Loucy (cell line): ENCODE measurements around the gene SYP.

ENCODE experiments used
- H2AFZ ChIP-seq: fragments of 200-600 bp; sonication (generic); 2 replicates; pipeline ENCODE4 v1.6.0; 2016; ENCODE audit warnings: antibody characterized with exemption, mild to moderate bottlenecking, low read length, moderate library complexity
- H3F3A ChIP-seq: fragments of 200-600 bp; 2 replicates; pipeline ENCODE4 v1.6.0; 2016; ENCODE audit warnings: antibody characterized with exemption, low read depth, mild to moderate bottlenecking
- H3K27me3 ChIP-seq: fragments of 200-600 bp; sonication (generic); 2 replicates; pipeline ENCODE4 v1.6.1; 2014; ENCODE audit warnings: low read length, mild to moderate bottlenecking; ENCODE audit not compliant: insufficient read depth, poor library complexity, severe bottlenecking
- H3K36me3 ChIP-seq: fragments of 200-600 bp; sonication (generic); 2 replicates; pipeline ENCODE4 v1.6.1; 2016; ENCODE audit warnings: low read length; ENCODE audit not compliant: insufficient read depth
- H3K4me1 ChIP-seq: fragments of 200-600 bp; sonication (generic); 2 replicates; pipeline ENCODE4 v1.5.1; 2014; ENCODE audit warnings: low read length, mild to moderate bottlenecking; ENCODE audit not compliant: insufficient read depth, poor library complexity, severe bottlenecking
- H3K4me2 ChIP-seq: fragments of 200-600 bp; sonication (generic); 2 replicates; pipeline ENCODE4 v1.6.0; 2014; ENCODE audit warnings: antibody characterized with exemption, low read length, low read depth, mild to moderate bottlenecking; ENCODE audit not compliant: poor library complexity, severe bottlenecking
- H3K4me3 ChIP-seq: fragments of 200-600 bp; sonication (generic); 2 replicates; pipeline ENCODE4 v1.5.1; 2014; ENCODE audit warnings: low read length, mild to moderate bottlenecking, mixed read lengths; ENCODE audit not compliant: poor library complexity, severe bottlenecking
- H3K79me2 ChIP-seq: fragments of 200-600 bp; sonication (generic); 2 replicates; pipeline ENCODE4 v1.6.1; 2014; ENCODE audit warnings: low read length; ENCODE audit not compliant: insufficient read depth
- H3K9ac ChIP-seq: fragments of 200-600 bp; sonication (generic); 2 replicates; pipeline ENCODE4 v1.6.0; 2014; ENCODE audit warnings: mild to moderate bottlenecking, low read depth, low read length, moderate library complexity; ENCODE audit not compliant: poor library complexity, severe bottlenecking
- H3K9me2 ChIP-seq: fragments of 200-600 bp; sonication (generic); replicated peaks from 2 replicates; pipeline ENCODE4 v1.6.1; 2016; ENCODE audit warnings: low read depth, low read length, mixed read lengths
- H3K9me3 ChIP-seq: fragments of 200-600 bp; sonication (generic); 2 replicates; pipeline ENCODE4 v1.6.1; 2014; ENCODE audit warnings: mild to moderate bottlenecking, antibody characterized with exemption, low read length, low read depth; ENCODE audit not compliant: insufficient read depth
- H4K20me1 ChIP-seq: fragments of 200-600 bp; sonication (generic); 2 replicates; pipeline ENCODE4 v1.6.0; 2014; ENCODE audit warnings: antibody characterized with exemption, low read length, mild to moderate bottlenecking; ENCODE audit not compliant: insufficient read depth, poor library complexity, severe bottlenecking
- EZH2phosphoT487 ChIP-seq: fragments of 200-600 bp; IDR thresholded peaks from 2 replicates; pipeline ENCODE4 v1.6.1; 2018; ENCODE audit warnings: antibody characterized with exemption, mild to moderate bottlenecking, moderate library complexity, borderline replicate concordance
- TF ChIP-seq, protein P1 (sequence below): fragments of 200-600 bp; sonication (generic); conservative IDR thresholded peaks from 2 replicates; pipeline ENCODE4 v1.5.1; 2014; ENCODE audit warnings: mild to moderate bottlenecking, antibody characterized with exemption, low read length

Gene SYP

GRCh38 chrX:49220100-49220499 lies 20.1 kb upstream of the SYP start:
- no peaks in the 10 kb centered on the region for H3K4me1 ChIP-seq
- no peaks in the 10 kb centered on the region for H3K27me3 ChIP-seq
- no peak overlapping the region for H3K9ac ChIP-seq
- H4K20me1 ChIP-seq, result no peaks in the 10 kb centered on the region
- H3K9me3 ChIP-seq, result no peaks in the 10 kb centered on the region
- H3K4me3 ChIP-seq, result no peak overlapping the region
- H3K4me2 ChIP-seq, result no peak overlapping the region
- H3K9me2 ChIP-seq, result no peaks in the 10 kb centered on the region
- no peaks in the 10 kb centered on the region for H3K36me3 ChIP-seq
- H3F3A ChIP-seq, result no peaks in the 10 kb centered on the region
- no peaks in the 10 kb centered on the region for H3K79me2 ChIP-seq
- H2AFZ ChIP-seq, result no peak overlapping the region
- TF ChIP-seq, protein P1, sequence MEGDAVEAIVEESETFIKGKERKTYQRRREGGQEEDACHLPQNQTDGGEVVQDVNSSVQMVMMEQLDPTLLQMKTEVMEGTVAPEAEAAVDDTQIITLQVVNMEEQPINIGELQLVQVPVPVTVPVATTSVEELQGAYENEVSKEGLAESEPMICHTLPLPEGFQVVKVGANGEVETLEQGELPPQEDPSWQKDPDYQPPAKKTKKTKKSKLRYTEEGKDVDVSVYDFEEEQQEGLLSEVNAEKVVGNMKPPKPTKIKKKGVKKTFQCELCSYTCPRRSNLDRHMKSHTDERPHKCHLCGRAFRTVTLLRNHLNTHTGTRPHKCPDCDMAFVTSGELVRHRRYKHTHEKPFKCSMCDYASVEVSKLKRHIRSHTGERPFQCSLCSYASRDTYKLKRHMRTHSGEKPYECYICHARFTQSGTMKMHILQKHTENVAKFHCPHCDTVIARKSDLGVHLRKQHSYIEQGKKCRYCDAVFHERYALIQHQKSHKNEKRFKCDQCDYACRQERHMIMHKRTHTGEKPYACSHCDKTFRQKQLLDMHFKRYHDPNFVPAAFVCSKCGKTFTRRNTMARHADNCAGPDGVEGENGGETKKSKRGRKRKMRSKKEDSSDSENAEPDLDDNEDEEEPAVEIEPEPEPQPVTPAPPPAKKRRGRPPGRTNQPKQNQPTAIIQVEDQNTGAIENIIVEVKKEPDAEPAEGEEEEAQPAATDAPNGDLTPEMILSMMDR, result no peak
- TF ChIP-seq EZH2phosphoT487, result no peak

DNA sequence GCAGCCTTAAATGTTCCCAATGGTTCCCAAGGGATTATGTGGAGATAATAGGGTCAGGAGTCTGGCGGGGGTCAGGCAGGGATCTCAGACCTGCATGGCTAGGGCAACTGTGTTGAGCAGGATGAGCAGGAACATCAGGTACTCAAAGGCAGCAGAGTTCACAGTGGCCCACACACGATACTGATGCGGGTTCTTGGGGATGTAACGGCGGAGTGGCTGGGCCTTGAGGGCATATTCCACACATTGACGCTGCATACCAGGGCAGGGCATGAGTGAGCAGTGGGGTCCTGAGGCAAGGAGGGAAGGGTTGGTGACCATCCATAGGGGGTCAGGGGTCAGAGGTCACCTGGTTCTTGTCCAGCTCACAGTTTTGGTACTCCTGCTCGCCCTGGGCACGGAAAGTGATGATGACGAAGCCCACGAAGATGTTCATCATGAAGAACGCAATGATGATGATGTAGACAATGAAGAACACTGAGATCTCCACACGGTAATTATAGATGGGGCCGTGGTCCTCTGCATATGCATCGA lies 15.1 kb upstream of the SYP start:
- no peaks in the 10 kb centered on the region for H3K9me3 ChIP-seq
- no peak for TF ChIP-seq EZH2phosphoT487
- TF ChIP-seq, protein P1, result no peak
- no peaks in the 10 kb centered on the region for H3K79me2 ChIP-seq
- H3K36me3 ChIP-seq, result no peaks in the 10 kb centered on the region
- H3K9ac ChIP-seq, result no peak overlapping the region
- no peak overlapping the region for H3K4me2 ChIP-seq
- H3K27me3 ChIP-seq, result no peaks in the 10 kb centered on the region
- no peaks in the 10 kb centered on the region for H3K9me2 ChIP-seq
- no peak overlapping the region for H2AFZ ChIP-seq
- H4K20me1 ChIP-seq, result no peaks in the 10 kb centered on the region
- no peaks in the 10 kb centered on the region for H3K4me1 ChIP-seq
- H3K4me3 ChIP-seq, result no peak overlapping the region
- H3F3A ChIP-seq, result no peaks in the 10 kb centered on the region

- H3K4me1 ChIP-seq, result no peaks in the 10 kb centered on the region
- H3K9ac ChIP-seq, result no peak overlapping the region
- no peak overlapping the region for H3K4me3 ChIP-seq
- no peaks in the 10 kb centered on the region for H3F3A ChIP-seq
- no peaks in the 10 kb centered on the region for H4K20me1 ChIP-seq
- TF ChIP-seq EZH2phosphoT487, result no peak
- TF ChIP-seq, protein P1, result no peak
- no peaks in the 10 kb centered on the region for H3K79me2 ChIP-seq
- H3K36me3 ChIP-seq, result no peaks in the 10 kb centered on the region
- no peak overlapping the region for H3K4me2 ChIP-seq
- H3K9me3 ChIP-seq, result no peaks in the 10 kb centered on the region
- no peaks in the 10 kb centered on the region for H3K27me3 ChIP-seq
- no peaks in the 10 kb centered on the region for H3K9me2 ChIP-seq
- H2AFZ ChIP-seq, result no peak overlapping the region
Measured at GRCh38 chrX:49214416-49214815, 14.4 kb upstream of the SYP start.
